ENCODE data around the gene IL3.

Gene IL3

DNA sequence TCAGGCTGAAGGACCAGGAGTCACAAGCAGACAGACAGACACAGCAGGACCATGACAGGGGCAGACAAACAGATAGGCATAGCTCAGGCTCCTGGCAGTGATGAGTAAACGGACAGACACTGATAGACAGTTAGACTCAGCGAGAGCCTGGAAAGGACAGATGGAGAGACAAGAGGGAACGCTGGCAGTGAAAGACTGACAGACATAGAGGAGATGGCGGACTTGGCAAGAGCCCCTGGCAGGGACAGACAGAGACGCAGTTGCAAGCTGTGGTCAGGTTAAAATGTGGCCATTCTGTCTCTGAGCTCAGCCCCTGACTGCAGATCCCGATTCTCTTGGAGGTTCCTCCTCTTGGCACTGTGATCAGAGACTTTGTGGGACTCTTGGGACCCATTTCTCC is 26.7 kb downstream of the IL3 start:
- Histone ChIP-seq H3K4me1 (ENCODE audit: insufficient read depth, low read length, poor library complexity, severe bottlenecking) (peaks cover 24% of the 10 kb centered on the region), H3K79me2 (ENCODE audit: insufficient read depth, low read length) (no peaks in the 10 kb centered on the region), H3K9me2 (replicated peaks; ENCODE audit: low read depth, low read length) (no peaks in the 10 kb centered on the region), H3K4me3 (ENCODE audit: low read length, poor library complexity, severe bottlenecking) (no peak overlapping the region), H4K20me1 (ENCODE audit: insufficient read depth, low read length, poor library complexity, severe bottlenecking) (no peaks in the 10 kb centered on the region), H3K36me3 (ENCODE audit: insufficient read depth, low read length) (no peaks in the 10 kb centered on the region), H3F3A (ENCODE audit: low read depth) (no peaks in the 10 kb centered on the region), H3K27me3 (ENCODE audit: insufficient read depth, low read length, poor library complexity, severe bottlenecking) (no peaks in the 10 kb centered on the region), H3K9me3 (ENCODE audit: insufficient read depth, low read depth, low read length) (no peaks in the 10 kb centered on the region), H2AFZ (ENCODE audit: low read length) (no peak overlapping the region), H3K4me2 (ENCODE audit: low read depth, low read length, poor library complexity, severe bottlenecking) (no peak overlapping the region), H3K9ac (ENCODE audit: low read depth, low read length, poor library complexity, severe bottlenecking) (no peak overlapping the region)
- TF ChIP-seq EZH2phosphoT487 (IDR thresholded peaks at IDR 0.05; ENCODE audit: borderline replicate concordance), result no peak
- TF ChIP-seq, protein P1, sequence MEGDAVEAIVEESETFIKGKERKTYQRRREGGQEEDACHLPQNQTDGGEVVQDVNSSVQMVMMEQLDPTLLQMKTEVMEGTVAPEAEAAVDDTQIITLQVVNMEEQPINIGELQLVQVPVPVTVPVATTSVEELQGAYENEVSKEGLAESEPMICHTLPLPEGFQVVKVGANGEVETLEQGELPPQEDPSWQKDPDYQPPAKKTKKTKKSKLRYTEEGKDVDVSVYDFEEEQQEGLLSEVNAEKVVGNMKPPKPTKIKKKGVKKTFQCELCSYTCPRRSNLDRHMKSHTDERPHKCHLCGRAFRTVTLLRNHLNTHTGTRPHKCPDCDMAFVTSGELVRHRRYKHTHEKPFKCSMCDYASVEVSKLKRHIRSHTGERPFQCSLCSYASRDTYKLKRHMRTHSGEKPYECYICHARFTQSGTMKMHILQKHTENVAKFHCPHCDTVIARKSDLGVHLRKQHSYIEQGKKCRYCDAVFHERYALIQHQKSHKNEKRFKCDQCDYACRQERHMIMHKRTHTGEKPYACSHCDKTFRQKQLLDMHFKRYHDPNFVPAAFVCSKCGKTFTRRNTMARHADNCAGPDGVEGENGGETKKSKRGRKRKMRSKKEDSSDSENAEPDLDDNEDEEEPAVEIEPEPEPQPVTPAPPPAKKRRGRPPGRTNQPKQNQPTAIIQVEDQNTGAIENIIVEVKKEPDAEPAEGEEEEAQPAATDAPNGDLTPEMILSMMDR (conservative IDR thresholded peaks at IDR 0.05; ENCODE audit: low read length), result no peak

DNA sequence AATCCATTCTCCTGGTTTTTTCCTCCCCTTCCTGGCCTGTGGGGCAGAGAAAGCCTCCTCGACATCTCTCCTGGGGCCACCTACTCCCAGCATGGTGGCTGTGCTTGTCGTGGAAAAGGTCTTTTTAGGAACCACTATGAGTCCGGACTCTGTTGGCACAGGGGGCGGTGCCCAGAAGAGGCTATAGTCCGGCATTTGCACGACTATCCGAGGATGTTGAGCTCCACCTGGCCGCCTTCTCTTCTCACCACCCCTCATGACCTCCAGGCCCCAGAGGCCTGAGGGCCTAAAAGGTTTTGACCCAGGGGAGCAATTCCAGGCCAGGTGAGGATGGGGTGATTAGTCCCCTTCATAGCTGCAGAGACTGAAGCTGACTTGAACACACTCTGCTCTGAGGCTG is 27.2 kb downstream of the IL3 start:
- Histone ChIP-seq H3F3A (ENCODE audit: low read depth) (no peaks in the 10 kb centered on the region), H3K36me3 (ENCODE audit: insufficient read depth, low read length) (no peaks in the 10 kb centered on the region), H2AFZ (ENCODE audit: low read length) (no peak overlapping the region), H3K27me3 (ENCODE audit: insufficient read depth, low read length, poor library complexity, severe bottlenecking) (no peaks in the 10 kb centered on the region), H3K79me2 (ENCODE audit: insufficient read depth, low read length) (no peaks in the 10 kb centered on the region), H3K4me3 (ENCODE audit: low read length, poor library complexity, severe bottlenecking) (no peak overlapping the region), H3K9ac (ENCODE audit: low read depth, low read length, poor library complexity, severe bottlenecking) (no peak overlapping the region), H3K4me1 (ENCODE audit: insufficient read depth, low read length, poor library complexity, severe bottlenecking) (peaks cover 22% of the 10 kb centered on the region), H4K20me1 (ENCODE audit: insufficient read depth, low read length, poor library complexity, severe bottlenecking) (no peaks in the 10 kb centered on the region), H3K9me3 (ENCODE audit: insufficient read depth, low read depth, low read length) (no peaks in the 10 kb centered on the region), H3K4me2 (ENCODE audit: low read depth, low read length, poor library complexity, severe bottlenecking) (no peak overlapping the region), H3K9me2 (replicated peaks; ENCODE audit: low read depth, low read length) (no peaks in the 10 kb centered on the region)
- TF ChIP-seq EZH2phosphoT487 (IDR thresholded peaks at IDR 0.05; ENCODE audit: borderline replicate concordance), result no peak
- TF ChIP-seq, protein P1 (conservative IDR thresholded peaks at IDR 0.05; ENCODE audit: low read length), result no peak

DNA sequence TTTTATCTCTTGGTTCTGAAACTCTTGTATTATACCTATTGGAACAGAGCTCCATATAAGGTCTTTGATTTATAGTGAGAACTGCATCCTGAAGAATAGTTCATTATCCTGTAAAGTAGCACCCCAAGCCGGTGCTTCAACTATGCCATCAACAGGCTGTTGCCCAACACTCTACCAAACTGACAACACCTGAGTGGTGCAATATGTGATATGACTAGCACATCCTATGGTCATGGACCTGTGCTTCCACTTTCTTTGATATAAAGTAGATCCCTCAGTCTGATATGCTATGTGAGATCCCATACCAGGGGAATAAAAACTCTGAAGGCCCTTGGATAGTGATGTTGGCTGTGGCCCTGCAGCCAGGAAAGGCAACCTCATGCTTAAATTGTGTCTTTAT is 28.9 kb downstream of the IL3 start:
- H3F3A ChIP-seq (ENCODE audit: low read depth), result no peaks in the 10 kb centered on the region
- H2AFZ ChIP-seq (ENCODE audit: low read length), result no peak overlapping the region
- H3K4me3 ChIP-seq (ENCODE audit: low read length, poor library complexity, severe bottlenecking), result no peak overlapping the region
- H3K9me3 ChIP-seq (ENCODE audit: insufficient read depth, low read depth, low read length), result no peaks in the 10 kb centered on the region
- H3K27me3 ChIP-seq (ENCODE audit: insufficient read depth, low read length, poor library complexity, severe bottlenecking), result no peaks in the 10 kb centered on the region
- H3K79me2 ChIP-seq (ENCODE audit: insufficient read depth, low read length), result no peaks in the 10 kb centered on the region
- no peak overlapping the region for H3K9ac ChIP-seq (ENCODE audit: low read depth, low read length, poor library complexity, severe bottlenecking)
- no peaks in the 10 kb centered on the region for H3K36me3 ChIP-seq (ENCODE audit: insufficient read depth, low read length)
- H3K4me2 ChIP-seq (ENCODE audit: low read depth, low read length, poor library complexity, severe bottlenecking), result no peak overlapping the region
- H3K4me1 ChIP-seq (ENCODE audit: insufficient read depth, low read length, poor library complexity, severe bottlenecking), result peaks cover 19% of the 10 kb centered on the region
- H3K9me2 ChIP-seq (replicated peaks; ENCODE audit: low read depth, low read length), result no peaks in the 10 kb centered on the region
- no peaks in the 10 kb centered on the region for H4K20me1 ChIP-seq (ENCODE audit: insufficient read depth, low read length, poor library complexity, severe bottlenecking)
- TF ChIP-seq, protein P1 (conservative IDR thresholded peaks at IDR 0.05; ENCODE audit: low read length), result no peak
- TF ChIP-seq EZH2phosphoT487 (IDR thresholded peaks at IDR 0.05; ENCODE audit: borderline replicate concordance), result no peak

Measured in Loucy (cell line).